Gastrocnemius medialis (tissue), 4 donors: Measurements from ENCODE around the gene KCTD7.

Experiments used
- CTCF ChIP-seq, 5 experiments: fragments of 450-650 bp in 3 of 5; fragments of 200-600 bp in 2 of 5; sonication (generic) in 2 of 5; IDR thresholded peaks in 4 of 5; conservative IDR thresholded peaks in 1 of 5; 1 replicate in 4 of 5; 2 replicates in 1 of 5; pipeline ENCODE4 v1.5.1; 2016 to 2019; ENCODE audit warnings: antibody characterized with exemption in 5 of 5, mild to moderate bottlenecking in 3 of 5, moderate library complexity in 3 of 5
- POLR2A ChIP-seq, 2 donors: fragments of 450-650 bp; IDR thresholded peaks; one replicate each; pipeline ENCODE4 v1.6.1; 2017; ENCODE audit warnings: antibody characterized with exemption in 2 of 2, mild to moderate bottlenecking in 2 of 2, moderate library complexity in 2 of 2

- TF ChIP-seq CTCF (IDR thresholded peaks at IDR 0.05 in 4 of 5, conservative IDR thresholded peaks at IDR 0.05 in 1 of 5) (peak in 1 of 5 experiments; percentile 6), POLR2A (IDR thresholded peaks at IDR 0.05) (peak; percentile 95 to 96)
These were observed 53.0 kb downstream of the KCTD7 start for GRCh38 chr7:66681491-66682349.
